SIG-M5 treated with dmso at 0.1 percent for 504 hours (cell line): ENCODE data around the gene BEX3.
"Not testable (repeated sequence)": the region's sequence is repeated elsewhere in the genome, so short reads cannot be mapped to it uniquely, and the experiment has no call there.

Experiments
- DNase-seq: peaks from one replicate; lab custom pipeline; 2025; ENCODE audit not compliant: unreplicated experiment; lab: John Stamatoyannopoulos, UW

The BEX3 gene

DNA sequence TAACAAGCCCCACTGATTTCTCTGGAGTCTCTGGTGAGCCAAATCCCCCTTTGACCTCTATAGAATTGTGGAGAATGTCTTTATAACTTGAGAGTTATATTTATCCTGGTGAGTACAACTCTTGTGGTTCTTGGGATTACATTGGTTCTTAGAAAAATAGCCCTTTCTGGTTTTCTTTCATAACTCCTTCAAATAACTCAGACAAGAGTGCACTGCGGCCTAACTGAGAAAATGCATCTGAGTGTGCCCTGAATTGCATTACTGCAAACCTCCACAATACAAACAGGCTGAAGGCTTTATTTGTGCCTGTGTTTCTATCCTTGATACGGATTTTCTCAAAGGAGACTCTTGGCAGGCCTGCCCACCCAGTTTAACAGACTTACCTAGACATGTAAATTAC lies 2.7 kb downstream of the BEX3 start:
- no peak for DNase-seq

DNA sequence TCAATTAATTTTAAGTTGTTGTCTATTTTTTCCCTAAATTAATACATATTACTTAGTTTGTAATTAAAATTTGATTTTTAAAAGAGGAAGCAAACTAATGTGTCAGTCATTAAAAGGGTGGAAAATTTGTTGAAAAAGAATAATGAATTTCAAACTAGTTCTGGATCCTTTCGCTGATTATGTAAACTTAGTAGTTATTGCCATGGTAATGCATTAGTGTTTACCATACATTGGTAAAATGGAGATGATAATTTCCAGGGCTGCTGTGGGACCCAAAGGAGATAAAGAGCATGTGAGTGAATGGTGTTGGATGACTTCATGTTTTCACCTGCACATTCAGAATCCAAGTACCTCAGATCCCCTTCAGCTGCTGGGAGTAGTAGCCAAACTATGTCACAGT lies 6.5 kb downstream of the BEX3 start:
- DNase-seq = no peak

DNA sequence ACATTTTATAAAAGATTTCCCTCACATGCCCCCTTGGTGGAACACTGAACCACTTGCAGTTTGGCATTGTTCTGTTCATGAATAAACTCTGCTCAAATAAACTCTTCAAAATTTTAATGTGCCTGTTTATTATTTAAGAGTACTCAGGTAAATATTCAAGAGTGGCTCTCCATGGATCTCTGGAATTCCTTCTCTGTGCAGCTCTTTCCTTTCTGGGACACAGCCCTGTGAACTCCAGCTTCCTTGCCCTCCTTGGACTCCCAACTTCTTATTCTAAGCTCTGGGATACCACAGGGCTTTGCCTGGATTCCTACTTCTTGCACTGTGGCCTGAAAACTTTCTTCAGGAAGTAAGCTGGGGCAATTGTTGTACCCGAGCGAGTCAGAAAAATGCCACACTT lies 8.3 kb downstream of the BEX3 start:
- no peak for DNase-seq

DNA sequence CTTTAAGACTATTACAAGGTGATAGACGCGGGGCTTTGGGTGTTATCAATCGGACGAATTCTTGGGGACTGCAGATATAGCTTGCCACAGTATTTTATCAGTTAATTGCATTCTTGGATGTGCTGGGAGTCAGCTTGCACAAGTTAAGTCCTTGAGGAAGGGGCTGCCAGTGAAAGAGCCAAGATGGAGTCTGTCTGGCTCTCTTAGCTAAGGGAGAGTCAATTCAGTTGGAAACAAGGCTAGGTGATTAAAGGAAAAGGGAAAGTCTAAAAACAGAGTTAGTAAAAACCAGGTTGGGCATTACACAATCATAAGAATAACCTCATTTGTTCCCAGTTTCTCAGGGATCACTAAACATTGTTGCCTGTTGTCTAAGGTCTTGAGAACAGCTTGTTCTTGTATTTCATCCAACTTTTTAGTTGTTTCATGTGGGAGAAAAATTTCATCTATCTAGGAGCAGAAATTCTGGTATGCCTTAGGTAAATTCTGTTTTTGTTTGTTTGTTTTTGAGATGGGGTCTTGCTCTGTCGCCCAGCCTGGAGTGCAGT lies 9.0 kb downstream of the BEX3 start:
- not testable (repeated sequence) for DNase-seq

DNA sequence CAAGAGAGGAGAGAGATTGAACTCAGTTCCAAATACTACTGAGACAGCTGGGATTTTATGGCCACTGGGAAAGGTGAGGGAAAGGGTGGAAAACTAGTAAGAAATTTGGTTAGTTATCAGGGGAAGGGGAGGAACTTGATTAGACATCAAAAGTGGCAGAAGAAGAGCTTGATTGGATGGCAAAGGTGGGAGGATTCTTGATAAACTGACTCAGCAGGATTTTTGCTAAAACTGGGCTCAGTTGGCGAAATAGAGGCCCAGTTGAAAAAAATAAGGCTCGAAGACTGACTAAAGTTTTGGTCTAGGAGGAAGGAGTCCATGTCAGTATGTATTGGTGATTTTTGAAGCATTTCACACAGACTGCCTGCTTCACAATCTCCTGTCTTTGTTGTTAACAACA lies 10.0 kb downstream of the BEX3 start:
- DNase-seq = no peak

DNA sequence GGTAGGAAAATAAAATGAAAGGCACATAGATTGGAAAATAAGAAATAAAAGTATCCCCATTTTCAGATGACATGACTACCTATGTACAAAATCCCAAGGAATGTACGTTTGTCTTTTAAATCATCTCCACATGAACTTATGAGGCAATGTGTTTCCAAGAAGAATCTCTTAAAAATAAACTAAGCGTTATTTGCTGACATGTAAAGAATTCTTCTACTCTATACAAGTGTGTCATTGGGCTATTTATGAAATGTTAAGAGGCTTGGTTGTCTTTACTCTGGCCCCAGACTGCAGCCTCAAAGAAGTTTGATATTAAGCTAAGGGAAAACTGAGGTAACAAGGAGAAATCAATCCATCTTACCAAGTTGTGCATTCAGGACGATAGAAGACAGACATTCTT lies 17.1 kb downstream of the BEX3 start:
- DNase-seq = no peak

DNA sequence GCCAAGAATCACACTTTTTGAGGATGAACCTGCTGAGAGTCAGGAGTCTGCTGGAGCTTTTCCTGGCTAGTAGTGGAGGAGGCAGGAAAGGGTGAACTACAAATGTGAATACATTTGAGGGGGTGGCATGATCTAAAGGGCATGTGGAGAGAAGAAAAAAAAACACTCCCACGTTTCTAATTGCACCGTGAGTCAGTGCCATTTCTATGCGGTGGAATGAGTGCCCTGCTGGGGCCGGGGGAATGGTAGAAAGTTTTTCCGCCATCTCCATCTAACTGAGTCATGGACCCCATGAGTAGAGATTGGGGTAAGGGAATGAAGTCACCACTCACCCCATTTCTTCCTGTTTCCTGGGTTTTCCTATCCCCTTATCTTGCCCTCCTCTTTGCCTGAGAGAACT lies 19.8 kb downstream of the BEX3 start:
- DNase-seq = no peak

DNA sequence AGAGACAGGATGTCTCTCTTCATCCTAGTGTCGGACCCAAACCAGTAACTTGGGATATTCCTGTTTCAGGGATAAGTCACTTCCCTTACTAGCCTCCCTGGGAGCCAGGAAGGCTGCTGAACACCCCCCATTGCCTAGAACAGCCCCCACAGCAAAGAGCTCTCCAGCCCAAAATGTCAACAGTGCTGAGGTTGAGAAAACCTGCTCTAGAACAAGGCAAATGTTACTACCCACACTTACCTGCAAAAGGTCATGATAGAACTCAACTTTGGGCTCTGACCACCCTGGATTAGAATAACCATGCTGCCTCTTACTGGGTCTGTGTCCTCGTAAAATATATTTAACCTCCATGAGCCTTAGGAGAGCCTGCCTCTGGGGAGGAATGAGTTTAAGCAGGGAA lies 20.3 kb downstream of the BEX3 start:
- DNase-seq = no peak

DNA sequence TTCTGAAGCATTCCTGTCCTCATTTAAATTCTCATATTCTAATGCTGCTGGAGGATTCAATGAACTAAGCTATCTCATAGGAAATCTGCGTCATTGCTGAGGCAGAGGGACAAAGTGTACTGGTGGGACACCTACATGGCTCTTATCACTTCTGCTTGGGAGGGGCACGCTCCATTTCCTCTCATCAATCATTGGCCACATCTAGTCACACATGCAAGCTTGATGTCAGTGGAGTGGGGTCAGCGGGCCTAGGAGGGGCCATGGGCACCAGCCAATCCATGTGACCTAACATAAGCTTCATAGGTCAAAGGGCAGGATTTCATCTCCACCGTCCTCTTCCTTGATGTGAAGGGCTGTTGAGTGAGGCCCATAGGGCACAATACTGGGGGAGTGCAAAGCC lies 21.4 kb downstream of the BEX3 start:
- DNase-seq = no peak

DNA sequence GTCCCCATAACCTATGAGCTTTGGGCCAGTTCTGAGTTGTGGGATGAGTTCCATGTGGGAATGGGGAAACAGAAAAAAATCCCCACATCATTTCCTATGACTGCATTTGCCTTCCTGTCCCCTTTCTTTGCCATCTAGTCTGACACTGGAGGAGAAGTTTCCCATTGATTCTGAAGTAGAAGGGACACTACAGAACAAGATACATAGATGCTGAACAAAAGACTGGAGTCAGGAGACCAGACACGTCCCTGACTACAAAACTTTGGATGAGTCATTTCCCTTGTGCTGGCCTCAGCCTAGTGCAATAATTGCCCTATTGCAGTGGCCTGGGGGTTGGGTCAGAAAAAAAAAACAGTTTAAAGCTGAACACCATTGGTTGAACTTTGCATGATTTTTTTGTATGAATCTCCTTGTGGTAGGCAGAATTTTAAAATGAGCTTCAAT lies 22.1 kb downstream of the BEX3 start:
- peak; percentile 23 for DNase-seq

DNA sequence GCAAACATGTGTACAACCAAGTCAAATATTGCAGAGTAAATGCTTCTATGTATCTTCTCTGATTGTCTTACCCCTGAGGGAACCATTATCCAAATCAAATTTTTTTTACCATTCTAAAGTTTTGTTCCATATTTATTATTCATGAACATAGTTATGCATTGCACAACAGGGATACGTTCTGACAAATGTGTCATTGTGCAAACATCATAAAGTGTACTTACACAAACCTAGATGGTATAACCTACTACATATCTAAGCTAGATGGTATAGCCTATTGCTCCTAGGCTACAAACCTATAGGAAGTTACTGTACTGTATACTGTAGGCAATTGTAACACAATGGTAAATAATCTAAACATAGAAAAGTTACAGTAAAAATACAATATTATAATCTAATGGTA lies 23.4 kb downstream of the BEX3 start:
- no peak for DNase-seq

DNA sequence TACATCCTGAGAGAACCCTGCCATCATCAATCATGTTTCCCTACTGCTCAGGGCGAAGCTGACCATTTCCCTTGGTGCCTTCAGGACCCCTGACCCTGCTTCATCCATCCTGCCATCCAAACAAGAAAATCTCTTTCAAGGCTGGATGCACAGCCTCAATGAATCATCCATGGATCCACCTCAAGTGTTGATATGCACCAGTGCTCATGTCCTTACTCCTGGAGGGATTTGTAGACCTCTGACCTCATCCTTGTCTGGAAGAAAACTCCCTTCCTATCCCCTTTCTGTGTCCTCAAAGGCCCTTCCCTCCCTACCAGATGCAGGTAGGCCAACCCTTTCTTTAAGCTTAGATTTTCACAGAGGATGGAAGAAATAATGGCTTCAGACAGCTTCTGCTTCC lies 24.6 kb downstream of the BEX3 start:
- DNase-seq = no peak

DNA sequence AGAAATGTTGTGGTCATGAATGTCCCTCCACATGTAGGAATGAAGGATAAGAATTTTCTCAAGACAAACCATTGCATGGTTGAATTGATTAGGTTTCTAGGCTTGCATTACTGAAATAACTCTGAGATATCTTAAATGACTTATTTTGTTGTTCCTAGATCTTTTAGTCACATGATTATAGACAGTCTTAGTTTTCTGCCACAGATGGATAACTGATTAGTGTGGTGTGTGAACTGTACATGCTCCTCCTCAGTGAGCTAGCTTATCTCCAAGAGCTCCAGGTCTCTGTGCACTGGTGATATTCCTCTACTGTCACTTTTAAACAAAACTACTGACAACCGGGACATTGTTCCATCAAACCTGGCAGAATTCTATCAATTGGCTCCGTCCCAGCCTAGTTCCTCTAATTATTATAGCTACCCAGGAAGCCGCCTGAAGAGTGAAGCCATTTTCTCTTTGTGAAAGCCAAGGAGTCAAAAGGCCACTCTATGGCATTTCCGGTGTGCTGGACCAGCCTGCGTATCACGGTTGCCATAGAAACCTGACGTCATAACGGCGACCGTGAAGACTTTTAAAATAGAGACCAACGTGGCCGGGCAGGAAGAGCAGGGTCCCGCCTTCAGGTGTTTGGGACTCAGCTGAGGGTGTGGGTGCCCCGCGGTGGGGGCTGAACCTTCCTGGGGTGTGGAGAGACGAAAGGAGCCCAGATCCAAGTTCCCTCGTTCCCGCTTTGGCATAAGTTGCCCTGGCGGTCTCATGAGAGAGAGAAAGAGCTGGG lies 28.1 kb downstream of the BEX3 start:
- peak; percentile 1 for DNase-seq

DNA sequence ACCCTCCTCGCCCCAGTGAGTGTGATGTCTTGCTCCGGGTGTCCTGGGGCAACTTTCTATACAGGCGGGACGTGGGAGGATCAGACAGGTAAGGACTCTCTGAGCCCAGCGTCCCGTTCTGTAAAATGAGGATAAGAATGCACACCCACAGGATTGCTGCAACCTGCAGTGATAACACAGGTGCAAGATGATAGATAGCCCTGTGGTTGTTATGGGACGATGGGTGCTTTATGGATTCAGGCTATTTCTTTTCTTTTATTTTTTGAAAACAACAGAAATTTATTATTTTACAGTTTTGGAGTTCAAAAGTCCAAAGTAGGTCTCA lies 28.6 kb downstream of the BEX3 start:
- no peak for DNase-seq

DNA sequence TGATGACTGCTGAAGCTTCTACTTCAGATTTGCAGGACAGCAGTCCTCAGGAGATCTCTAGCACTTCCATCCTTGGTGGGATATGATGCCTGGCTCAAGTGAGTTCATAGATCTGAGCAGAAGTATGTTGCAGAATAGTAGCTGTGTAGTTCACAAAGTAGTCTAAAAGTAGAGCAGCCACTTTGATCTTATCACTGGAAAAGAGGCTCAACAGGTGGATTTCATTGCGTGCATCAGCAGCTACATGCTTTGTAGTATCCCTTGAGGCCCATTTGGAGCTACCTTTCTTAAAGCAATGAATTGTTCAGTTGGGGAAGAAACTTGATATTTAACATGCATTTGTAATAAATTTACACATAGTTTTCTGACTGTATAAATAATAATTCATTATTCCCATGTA lies 29.9 kb downstream of the BEX3 start:
- no peak for DNase-seq

DNA sequence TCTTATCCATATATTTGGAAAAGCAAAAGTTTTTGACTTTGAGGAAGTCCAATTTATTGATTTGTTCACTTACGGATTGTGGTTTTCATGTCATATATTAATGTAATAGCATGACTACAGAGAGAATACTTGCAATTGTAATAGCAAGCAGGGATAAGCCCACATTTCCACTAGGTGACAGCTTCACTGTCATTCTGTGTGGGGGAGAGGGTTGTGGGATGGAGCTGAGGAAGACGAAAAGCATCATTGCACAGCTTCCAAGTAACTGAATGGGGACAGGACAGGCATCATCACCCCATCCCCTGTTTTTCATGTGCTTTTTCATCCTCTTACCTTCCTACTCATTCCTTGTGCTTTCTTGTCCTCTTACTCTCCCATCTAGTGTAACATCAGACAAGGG lies 31.4 kb downstream of the BEX3 start:
- DNase-seq = no peak

DNA sequence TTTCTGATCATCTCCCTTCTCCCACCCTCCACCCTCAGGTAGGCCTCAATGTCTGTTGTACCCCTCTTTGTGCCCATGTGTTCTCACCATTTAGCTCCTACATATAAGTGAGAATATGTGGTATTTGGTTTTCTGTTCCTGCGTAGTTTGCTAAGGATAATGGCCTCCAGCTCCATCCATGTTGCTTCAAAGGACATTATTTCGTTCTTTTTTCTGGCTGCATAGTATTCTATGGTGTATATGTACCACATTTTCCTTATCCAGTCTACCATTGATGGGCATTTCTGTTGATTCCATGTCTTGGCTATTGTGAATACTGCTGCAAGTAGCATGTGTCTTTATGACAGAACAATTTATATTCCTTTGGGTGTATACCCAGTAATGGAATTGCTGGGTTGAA lies 35.4 kb downstream of the BEX3 start:
- DNase-seq = not testable (repeated sequence)

DNA sequence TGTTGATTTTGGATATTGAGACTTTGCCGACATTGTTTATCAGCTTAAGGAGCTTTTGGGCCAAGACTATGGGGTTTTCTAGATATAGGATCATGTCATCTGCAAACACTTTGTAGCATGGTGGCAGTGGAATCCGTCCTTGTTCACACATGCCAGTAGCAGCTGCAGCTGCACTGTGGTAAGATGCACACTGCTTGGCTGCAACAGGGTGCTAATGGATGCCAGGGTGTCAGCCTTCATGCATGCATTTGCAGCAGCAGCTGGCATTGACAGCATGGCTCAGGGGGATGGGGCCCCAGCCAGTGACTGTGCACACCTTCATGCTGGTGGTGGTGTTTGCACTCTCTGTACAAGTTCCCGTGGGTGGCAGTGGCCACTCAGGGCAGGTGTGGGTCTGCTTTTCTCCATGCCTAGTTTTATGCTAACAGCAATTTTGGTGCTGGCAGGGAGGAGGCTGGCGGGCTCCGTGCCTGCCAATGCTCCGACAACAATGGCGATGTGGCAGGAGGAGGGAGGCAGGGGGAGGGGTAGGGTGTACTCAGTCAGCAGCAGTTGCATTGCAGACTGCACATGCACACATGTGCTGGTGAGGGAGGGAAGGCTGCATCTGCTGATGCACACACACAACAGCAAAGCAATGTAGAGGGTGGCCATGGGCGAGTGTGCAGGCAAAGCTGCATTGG lies 37.5 kb downstream of the BEX3 start:
- no peak for DNase-seq

DNA sequence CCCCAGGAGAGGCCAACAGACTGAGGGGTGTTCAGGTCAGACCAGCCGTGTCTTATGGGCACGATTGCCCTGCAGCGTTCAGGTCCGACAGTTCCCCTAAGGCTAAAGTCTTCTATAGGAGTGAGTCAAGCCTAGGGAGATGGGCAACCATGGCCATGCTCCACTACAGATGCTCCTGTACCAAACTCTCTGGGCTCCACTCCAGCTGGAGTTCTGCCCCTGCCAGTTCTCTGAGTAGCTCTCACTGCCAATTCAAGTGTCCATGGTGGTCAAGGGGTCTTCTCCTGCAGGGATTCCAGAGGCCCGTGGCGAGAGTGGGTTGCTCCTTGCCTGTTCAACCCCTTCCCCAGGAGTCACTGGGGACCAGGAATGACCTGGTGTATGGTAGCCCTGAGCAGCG lies 38.2 kb downstream of the BEX3 start:
- no peak for DNase-seq

DNA sequence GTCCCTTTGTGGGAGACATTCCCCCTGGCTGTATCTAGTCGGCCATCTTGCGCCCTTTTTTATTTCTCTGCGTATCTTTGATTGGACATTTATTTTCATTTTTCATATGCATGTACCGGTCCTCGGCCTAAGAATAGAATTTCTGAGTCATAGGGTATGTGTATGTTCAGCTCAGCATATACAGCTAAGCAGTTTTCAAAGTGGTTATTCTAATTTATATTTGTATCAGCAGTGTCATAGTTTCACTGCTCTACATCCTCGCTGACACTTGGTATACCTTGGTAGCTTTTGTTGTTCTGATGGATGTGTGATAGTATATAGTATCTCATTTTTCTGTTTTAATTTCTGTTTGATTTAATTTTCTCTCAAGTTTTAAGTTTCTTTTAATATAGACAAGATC lies 38.7 kb downstream of the BEX3 start:
- DNase-seq = no peak

DNA sequence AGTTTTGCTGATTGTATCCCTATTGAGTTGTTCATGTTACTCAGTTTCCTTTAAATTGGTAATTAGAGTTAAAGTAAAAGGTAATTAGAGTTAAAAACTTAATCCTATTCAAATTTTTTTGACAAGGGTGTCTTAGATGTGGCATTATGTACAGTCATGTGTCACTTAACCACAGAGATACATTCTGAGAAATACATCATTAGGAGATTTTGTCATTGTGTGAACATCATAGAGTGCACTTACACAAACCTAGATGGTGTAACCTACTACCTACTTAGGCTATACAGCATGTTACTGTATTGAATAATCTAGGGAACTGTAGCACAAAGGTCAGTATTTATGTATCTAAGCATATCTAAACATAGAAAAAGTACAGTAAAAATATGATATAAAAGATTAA lies 39.2 kb downstream of the BEX3 start:
- DNase-seq = no peak

DNA sequence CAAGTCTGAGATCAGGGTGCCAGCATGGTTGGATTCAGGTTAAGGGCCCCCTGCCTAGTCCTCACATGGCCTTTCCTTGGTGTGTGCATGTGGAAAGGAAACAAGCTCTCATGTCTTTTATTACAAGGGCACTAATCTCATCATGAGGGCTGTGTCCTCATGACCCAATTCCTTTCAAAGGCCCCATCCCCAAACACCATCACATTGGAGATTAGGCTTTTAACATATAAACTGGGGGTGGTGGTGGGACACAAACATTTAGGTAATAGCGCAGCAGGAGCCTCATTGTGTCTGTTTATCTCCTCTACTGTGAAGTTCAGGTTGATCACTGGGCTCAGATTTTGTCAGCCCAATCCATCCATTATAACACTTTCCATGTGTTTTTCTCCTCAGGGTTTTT lies 41.0 kb downstream of the BEX3 start:
- no peak for DNase-seq

DNA sequence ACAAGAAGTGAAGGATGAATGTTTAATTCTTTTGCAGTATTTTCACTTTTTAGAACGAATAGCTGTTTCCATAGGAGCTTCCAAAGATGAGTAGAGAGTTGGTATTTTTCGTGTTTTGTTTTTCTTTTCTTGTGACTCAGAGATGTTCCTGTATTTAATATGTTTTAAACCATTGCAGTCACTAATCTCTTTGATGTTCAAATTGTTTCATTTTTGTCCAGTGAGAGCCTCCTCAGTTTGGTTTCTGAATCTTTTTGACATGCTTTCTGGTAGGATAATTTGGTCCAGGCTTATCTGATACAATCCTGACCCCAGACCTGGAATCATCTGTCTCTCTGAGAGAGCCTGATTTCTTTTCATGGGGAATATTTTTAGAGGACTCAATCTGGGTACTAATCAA lies 41.6 kb downstream of the BEX3 start:
- DNase-seq = no peak
